Neural cell (in vitro differentiated cells): ENCODE measurements around the gene PARVB.

ENCODE experiments used
- CTCF ChIP-seq: fragments of 450-650 bp; IDR thresholded peaks from 2 replicates; pipeline ENCODE4 v1.5.1; 2014; ENCODE audit warnings: antibody characterized with exemption, mild to moderate bottlenecking, moderate library complexity; ENCODE audit not compliant: poor library complexity, severe bottlenecking
- EP300 ChIP-seq: fragments of 450-650 bp; conservative IDR thresholded peaks from 2 replicates; pipeline ENCODE4 v1.6.1; 2014; ENCODE audit warnings: antibody characterized with exemption, mild to moderate bottlenecking, moderate library complexity; ENCODE audit not compliant: poor library complexity, severe bottlenecking
- EZH2 ChIP-seq: fragments of 200-600, 300-800 bp; shearing (Covaris generic), sonication (generic); IDR thresholded peaks from 2 replicates; pipeline ENCODE4 v1.6.1; 2014; ENCODE audit warnings: antibody characterized with exemption, low read length, borderline replicate concordance, mild to moderate bottlenecking; ENCODE audit not compliant: insufficient read depth, poor library complexity, severe bottlenecking
- MXI1 ChIP-seq: fragments of 450-650 bp; conservative IDR thresholded peaks from 2 replicates; pipeline ENCODE4 v1.6.1; 2014; ENCODE audit warnings: antibody characterized with exemption, mild to moderate bottlenecking; ENCODE audit not compliant: poor library complexity, severe bottlenecking
- POLR2AphosphoS5 ChIP-seq: IDR thresholded peaks from 2 replicates; pipeline ENCODE4 v1.6.1; 2012

DNA sequence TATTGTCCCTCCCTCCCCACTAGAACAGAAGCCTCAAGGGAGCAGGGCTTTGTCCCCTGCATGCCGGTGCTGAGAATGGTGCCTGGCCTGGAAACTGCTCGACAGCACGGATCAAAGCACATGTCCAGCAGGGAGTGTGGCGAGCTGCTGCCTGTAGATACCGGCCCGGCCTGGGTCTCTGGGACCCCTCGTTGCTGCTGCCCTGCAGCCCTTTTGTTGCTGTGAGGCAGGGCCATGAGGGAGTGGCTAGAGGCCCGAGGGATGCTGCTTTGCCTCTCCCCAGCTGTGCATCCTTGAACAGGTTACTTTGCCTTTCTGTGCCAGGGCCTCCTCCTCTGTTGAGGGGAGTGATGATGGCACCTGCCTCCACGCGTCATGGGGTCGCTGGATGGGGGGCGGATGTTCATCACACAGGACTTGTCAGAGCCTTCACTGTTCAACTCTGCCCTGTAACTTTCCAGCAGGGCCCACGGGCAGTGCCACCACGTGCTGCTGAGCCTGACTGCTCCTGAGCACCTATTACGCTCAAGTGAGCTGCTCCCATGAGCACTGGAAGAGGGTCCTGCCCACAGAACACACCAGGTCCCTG, 141.3 kb downstream of the PARVB start:
- TF ChIP-seq CTCF, result no peak
- TF ChIP-seq POLR2AphosphoS5, result no peak
- no peak for TF ChIP-seq EZH2
- TF ChIP-seq MXI1, result no peak
- TF ChIP-seq EP300, result no peak
